Upper lobe of left lung (tissue), 4 donors: ENCODE measurements around the gene NR1H2.

Experiments
- EP300 ChIP-seq, 4 donors: sonication (generic); formaldehyde crosslinking; IDR thresholded peaks; one replicate each; pipeline ENCODE4 v1.5.1; 2017; ENCODE audit warnings: antibody characterized with exemption in 4 of 4, control low read depth in 2 of 4
- POLR2AphosphoS5 ChIP-seq, 2 donors: sonication (generic); formaldehyde crosslinking; IDR thresholded peaks; one replicate each; pipeline ENCODE4 v1.5.1; 2017; ENCODE audit warnings: antibody characterized with exemption in 2 of 2

GRCh38 chr19:50349277-50350057 lies 26.8 kb upstream of the NR1H2 start:
- TF ChIP-seq POLR2AphosphoS5 (IDR thresholded peaks at IDR 0.05) (no peak), EP300 (IDR thresholded peaks at IDR 0.05) (no peak)
